Neural progenitor cell (in vitro differentiated cells): ENCODE results near the gene DLG4. TPM values are rescaled to one million over a fixed set of nuclear protein-coding genes. Genes with fewer than 3 reads are reported as not detected.

ENCODE experiments used
- DNase-seq: peaks from one replicate; pipeline ENCODE4 v3.0.0-alpha.2; 2016; ENCODE audit warnings: low spot score
- H2AFZ ChIP-seq: fragments of 200-600 bp; sonication (generic); replicated peaks from 2 replicates; pipeline ENCODE4 v1.6.1; 2016; ENCODE audit warnings: antibody characterized with exemption
- H3F3A ChIP-seq: fragments of 200-600 bp; sonication (generic); 2 replicates; pipeline ENCODE4 v1.6.1; 2016; ENCODE audit warnings: antibody characterized with exemption, low read depth
- H3K27ac ChIP-seq: fragments of 200-600 bp; sonication (generic); 2 replicates; pipeline ENCODE4 v1.5.1; 2016; ENCODE audit warnings: mild to moderate bottlenecking
- H3K27me3 ChIP-seq: fragments of 200-600 bp; sonication (generic); 2 replicates; pipeline ENCODE4 v1.6.1; 2016; ENCODE audit warnings: mild to moderate bottlenecking, moderate library complexity
- H3K36me3 ChIP-seq: fragments of 200-600 bp; sonication (generic); 2 replicates; pipeline ENCODE4 v1.5.1; 2016
- H3K4me1 ChIP-seq: fragments of 200-600 bp; sonication (generic); 2 replicates; pipeline ENCODE4 v1.6.1; 2016; ENCODE audit warnings: mixed run types
- H3K4me2 ChIP-seq: fragments of 200-600 bp; sonication (generic); 2 replicates; pipeline ENCODE4 v1.6.1; 2016
- H3K4me3 ChIP-seq: fragments of 200-600 bp; sonication (generic); 2 replicates; pipeline ENCODE4 v1.5.1; 2016
- H3K79me2 ChIP-seq: fragments of 200-600 bp; sonication (generic); 2 replicates; pipeline ENCODE4 v1.6.1; 2016; ENCODE audit warnings: low read depth
- H3K9ac ChIP-seq: fragments of 200-600 bp; sonication (generic); 2 replicates; pipeline ENCODE4 v1.6.1; 2016
- H3K9me3 ChIP-seq: fragments of 200-600 bp; sonication (generic); 2 replicates; pipeline ENCODE4 v1.5.1; 2016; ENCODE audit warnings: low read depth
- H4K20me1 ChIP-seq: fragments of 200-600 bp; sonication (generic); 2 replicates; pipeline ENCODE4 v1.6.1; 2016; ENCODE audit warnings: low read depth
- H3K27ac Mint-ChIP-seq: 3 replicates; pipeline ENCODE4 v1.8.0; 2021; ENCODE audit warnings: mixed read lengths
- H3K27me3 Mint-ChIP-seq: 2 replicates; pipeline ENCODE4 v1.8.0; 2022; ENCODE audit warnings: low read depth, mild to moderate bottlenecking, inconsistent platforms, moderate library complexity, mixed read lengths; ENCODE audit not compliant: insufficient read depth
- H3K36me3 Mint-ChIP-seq: 3 replicates; pipeline ENCODE4 v1.8.0; 2021; ENCODE audit warnings: mixed read lengths
- H3K4me1 Mint-ChIP-seq: 3 replicates; pipeline ENCODE4 v1.8.0; 2021; ENCODE audit warnings: mixed read lengths
- H3K4me3 Mint-ChIP-seq: 3 replicates; pipeline ENCODE4 v1.8.0; 2021; ENCODE audit warnings: mild to moderate bottlenecking, moderate library complexity, mixed read lengths
- H3K9me3 Mint-ChIP-seq: 3 replicates; pipeline ENCODE4 v1.8.0; 2020; ENCODE audit warnings: mixed read lengths
- EZH2 ChIP-seq: fragments of 200-600 bp; sonication (generic); IDR thresholded peaks from 2 replicates; pipeline ENCODE4 v1.6.1; 2017; ENCODE audit warnings: antibody characterized with exemption, mild to moderate bottlenecking, moderate library complexity
- EZH2phosphoT487 ChIP-seq: fragments of 200-600 bp; sonication (generic); IDR thresholded peaks from 2 replicates; pipeline ENCODE4 v1.6.1; 2017; ENCODE audit warnings: antibody characterized with exemption
- total RNA-seq: library from RNA; depleted of rRNA; stranded (reverse); fragments of >200 nt; gene quantifications from 2 replicates; pipeline ENCODE4 v1.2.3, GENCODE V29; 2015; ENCODE audit warnings: low replicate concordance
- TF ChIP-seq, protein P1 (sequence below): fragments of 200-600 bp; sonication (generic); IDR thresholded peaks from 2 replicates; pipeline ENCODE4 v1.5.1; 2017; ENCODE audit warnings: antibody characterized with exemption, mild to moderate bottlenecking

The DLG4 gene
- total RNA-seq, 1 donor from 2014 or later: 23.5 TPM

DNA sequence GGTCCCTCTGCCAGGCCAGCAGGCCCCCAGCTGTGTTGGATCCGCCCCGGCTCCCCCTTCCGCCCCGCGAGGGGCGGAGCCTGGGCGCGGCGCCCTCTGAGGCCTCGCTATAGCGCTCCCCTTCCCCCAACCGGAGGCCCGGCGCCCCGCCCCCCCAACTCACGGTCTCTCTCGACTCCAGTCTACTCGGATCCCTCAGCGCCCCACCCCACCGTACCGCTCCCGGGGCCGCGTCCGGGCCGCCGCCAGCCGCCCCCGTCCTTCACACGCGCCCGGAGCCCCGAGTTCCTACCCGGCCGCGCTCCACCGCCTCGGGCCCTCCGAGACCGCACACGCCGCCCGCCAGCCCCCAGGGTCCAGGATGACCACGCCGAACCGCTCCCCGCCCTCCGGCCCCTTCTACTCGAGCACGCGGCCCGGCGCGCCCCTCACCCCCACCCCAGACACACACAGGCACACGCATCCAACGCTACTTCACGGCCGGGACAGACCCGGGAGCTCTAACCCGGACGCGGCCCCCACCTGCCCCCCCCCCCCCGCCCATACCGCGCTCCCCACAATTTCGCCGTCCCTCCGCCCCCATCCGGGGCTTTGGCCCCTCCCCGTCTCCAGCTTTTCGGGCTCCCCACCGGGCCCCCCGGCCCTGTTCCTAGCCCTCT is 18.3 kb upstream of the DLG4 start:
- H3K27me3 ChIP-seq: no peaks in the 10 kb centered on the region
- Mint-ChIP-seq H3K9me3 (no peaks in the 10 kb centered on the region), H3K4me3 (peak overlapping the region; percentile 99), H3K27ac (no peak overlapping the region), H3K4me1 (peaks cover 53% of the 10 kb centered on the region), H3K27me3 (peaks cover 15% of the 10 kb centered on the region), H3K36me3 (peaks cover 27% of the 10 kb centered on the region)
- DNase-seq: peak; percentile 92
- peak overlapping the region; percentile 75 for H3K27ac ChIP-seq
- H3K9me3 ChIP-seq: no peaks in the 10 kb centered on the region
- H3K36me3 ChIP-seq: no peaks in the 10 kb centered on the region
- H4K20me1 ChIP-seq: peaks cover 32% of the 10 kb centered on the region
- no peak overlapping the region for H2AFZ ChIP-seq
- peaks cover 19% of the 10 kb centered on the region for H3K4me1 ChIP-seq
- H3K79me2 ChIP-seq: peaks cover 83% of the 10 kb centered on the region
- H3K4me2 ChIP-seq: peak overlapping the region; percentile 74
- H3K4me3 ChIP-seq: peak overlapping the region; percentile 99
- H3F3A ChIP-seq: peaks cover 73% of the 10 kb centered on the region
- peak overlapping the region; percentile 65 for H3K9ac ChIP-seq
- TF ChIP-seq EZH2 (no peak), EZH2phosphoT487 (no peak)
- TF ChIP-seq, protein P1, sequence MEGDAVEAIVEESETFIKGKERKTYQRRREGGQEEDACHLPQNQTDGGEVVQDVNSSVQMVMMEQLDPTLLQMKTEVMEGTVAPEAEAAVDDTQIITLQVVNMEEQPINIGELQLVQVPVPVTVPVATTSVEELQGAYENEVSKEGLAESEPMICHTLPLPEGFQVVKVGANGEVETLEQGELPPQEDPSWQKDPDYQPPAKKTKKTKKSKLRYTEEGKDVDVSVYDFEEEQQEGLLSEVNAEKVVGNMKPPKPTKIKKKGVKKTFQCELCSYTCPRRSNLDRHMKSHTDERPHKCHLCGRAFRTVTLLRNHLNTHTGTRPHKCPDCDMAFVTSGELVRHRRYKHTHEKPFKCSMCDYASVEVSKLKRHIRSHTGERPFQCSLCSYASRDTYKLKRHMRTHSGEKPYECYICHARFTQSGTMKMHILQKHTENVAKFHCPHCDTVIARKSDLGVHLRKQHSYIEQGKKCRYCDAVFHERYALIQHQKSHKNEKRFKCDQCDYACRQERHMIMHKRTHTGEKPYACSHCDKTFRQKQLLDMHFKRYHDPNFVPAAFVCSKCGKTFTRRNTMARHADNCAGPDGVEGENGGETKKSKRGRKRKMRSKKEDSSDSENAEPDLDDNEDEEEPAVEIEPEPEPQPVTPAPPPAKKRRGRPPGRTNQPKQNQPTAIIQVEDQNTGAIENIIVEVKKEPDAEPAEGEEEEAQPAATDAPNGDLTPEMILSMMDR: no peak

- Histone ChIP-seq H3K9me3 (no peaks in the 10 kb centered on the region), H3K27me3 (no peaks in the 10 kb centered on the region), H4K20me1 (peaks cover 37% of the 10 kb centered on the region), H2AFZ (no peak overlapping the region), H3K4me3 (peak overlapping the region; percentile 99), H3F3A (peaks cover 73% of the 10 kb centered on the region), H3K27ac (peak overlapping the region; percentile 75), H3K4me1 (peaks cover 24% of the 10 kb centered on the region), H3K4me2 (peak overlapping the region; percentile 74), H3K9ac (no peak overlapping the region), H3K36me3 (no peaks in the 10 kb centered on the region), H3K79me2 (peaks cover 88% of the 10 kb centered on the region)
- H3K36me3 Mint-ChIP-seq: peaks cover 28% of the 10 kb centered on the region
- DNase-seq: no peak
- H3K9me3 Mint-ChIP-seq: no peaks in the 10 kb centered on the region
- peaks cover 15% of the 10 kb centered on the region for H3K27me3 Mint-ChIP-seq
- peak overlapping the region; percentile 35 for H3K27ac Mint-ChIP-seq
- peak overlapping the region; percentile 99 for H3K4me3 Mint-ChIP-seq
- TF ChIP-seq, protein P1: no peak
- TF ChIP-seq EZH2phosphoT487 (no peak), EZH2 (no peak)
- H3K4me1 Mint-ChIP-seq: peaks cover 54% of the 10 kb centered on the region
Observed at GRCh38 chr17:7237266-7237760, 17.7 kb upstream of the DLG4 start.

- no peak overlapping the region for H3K27ac Mint-ChIP-seq
- DNase-seq: no peak
- Histone ChIP-seq H2AFZ (no peak overlapping the region), H4K20me1 (peaks cover 42% of the 10 kb centered on the region), H3K36me3 (no peaks in the 10 kb centered on the region), H3K79me2 (peaks cover 90% of the 10 kb centered on the region), H3K4me2 (peak overlapping the region; percentile 74), H3K27me3 (no peaks in the 10 kb centered on the region), H3K4me3 (peak overlapping the region; percentile 99), H3K9ac (no peak overlapping the region), H3F3A (peaks cover 69% of the 10 kb centered on the region), H3K27ac (peak overlapping the region; percentile 75), H3K4me1 (peaks cover 28% of the 10 kb centered on the region), H3K9me3 (no peaks in the 10 kb centered on the region)
- peaks cover 10% of the 10 kb centered on the region for H3K27me3 Mint-ChIP-seq
- H3K36me3 Mint-ChIP-seq: peaks cover 33% of the 10 kb centered on the region
- no peaks in the 10 kb centered on the region for H3K9me3 Mint-ChIP-seq
- TF ChIP-seq, protein P1: no peak
- no peak for TF ChIP-seq EZH2phosphoT487
- TF ChIP-seq EZH2: no peak
- peak overlapping the region; percentile 99 for H3K4me3 Mint-ChIP-seq
- peaks cover 55% of the 10 kb centered on the region for H3K4me1 Mint-ChIP-seq
Observed at GRCh38 chr17:7236808-7237207, 17.2 kb upstream of the DLG4 start.
